ENCODE results near the gene LYST.
"Not testable (repeated sequence)": the region's sequence is repeated elsewhere in the genome, so short reads cannot be mapped to it uniquely, and the experiment has no call there.

The LYST gene

DNA sequence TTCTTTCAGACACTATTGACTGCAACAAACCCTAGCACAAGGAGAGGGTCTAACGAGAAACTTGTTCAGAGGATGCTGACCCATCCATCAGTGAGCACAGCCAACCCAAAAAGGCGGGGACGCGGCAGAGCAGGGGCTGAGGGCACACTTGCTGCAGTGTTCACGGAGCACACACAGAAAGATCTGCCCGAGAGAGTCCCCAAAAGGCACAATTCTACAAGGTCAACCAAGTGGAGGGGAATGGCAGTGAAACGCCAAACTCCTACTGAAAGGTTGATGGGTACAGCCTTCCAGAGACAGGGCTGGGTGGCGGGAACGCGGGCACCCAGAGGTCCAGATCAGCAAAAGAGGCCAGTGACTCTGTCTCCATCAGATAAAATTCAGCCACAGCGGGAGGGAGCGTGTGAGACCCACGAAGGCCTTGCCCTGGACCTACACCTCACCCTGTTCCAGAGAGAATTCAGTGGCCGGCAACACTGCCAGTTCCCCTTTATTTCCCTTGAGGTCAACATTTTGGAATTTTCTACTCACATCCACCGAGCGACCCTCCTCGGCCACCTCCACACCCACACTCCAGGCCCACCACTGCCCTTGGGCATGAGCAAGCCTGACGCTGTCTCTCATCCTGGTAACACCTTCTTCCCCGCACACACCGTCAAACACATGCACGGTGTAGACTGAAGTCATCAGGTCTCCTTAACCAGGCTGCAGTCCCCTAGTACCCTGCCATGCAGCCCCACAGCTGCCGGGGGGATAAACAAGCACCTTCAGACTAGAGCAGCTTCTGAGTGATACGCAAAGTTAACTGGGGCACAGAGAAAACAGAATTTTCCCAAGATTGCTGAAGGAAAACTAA is 222.6 kb downstream of the LYST start:
- Histone ChIP-seq H3K36me3 (ENCODE audit: insufficient read depth, low read length) (no peaks in the 10 kb centered on the region), H3K4me3 (no peak overlapping the region), H3K27ac (no peak overlapping the region), H3K9ac (ENCODE audit: insufficient read length) (no peak overlapping the region), H3K9me3 (ENCODE audit: low read depth, low read length) (no peaks in the 10 kb centered on the region)
- TF ChIP-seq EZH2 (IDR thresholded peaks at IDR 0.05) (no peak), FOXP2 (optimal IDR thresholded peaks at IDR 0.05; ENCODE audit: control extremely low read depth, extremely low read length, insufficient read depth) (no peak), POLR2AphosphoS5 (IDR thresholded peaks at IDR 0.05; ENCODE audit: borderline replicate concordance, low read depth, low read length) (no peak)
- DNase-seq (ENCODE audit: low read depth, low spot score): no peak

DNA sequence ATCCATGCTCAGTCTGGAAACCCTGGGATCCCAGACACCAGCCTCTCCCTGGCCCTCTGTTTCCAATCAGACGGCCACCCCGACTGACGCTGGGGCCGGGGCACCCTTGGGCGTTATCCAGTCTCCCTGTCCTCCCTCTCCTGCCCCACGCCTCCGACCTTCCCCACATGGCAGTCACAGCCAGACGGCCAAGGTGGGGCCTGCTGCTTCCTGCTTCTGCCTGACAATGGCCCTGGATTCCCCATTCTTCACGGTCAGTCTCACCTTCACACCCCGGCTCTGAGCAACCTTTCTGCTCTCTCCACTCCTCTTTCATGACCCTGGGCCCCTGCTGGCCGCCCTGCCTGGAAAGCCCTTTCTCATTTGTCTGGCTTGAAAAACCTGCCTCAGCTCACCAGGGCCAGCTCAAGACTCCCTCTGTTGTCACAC is 223.7 kb downstream of the LYST start:
- no peak overlapping the region for H3K27ac ChIP-seq
- DNase-seq (ENCODE audit: low read depth, low spot score): no peak

DNA sequence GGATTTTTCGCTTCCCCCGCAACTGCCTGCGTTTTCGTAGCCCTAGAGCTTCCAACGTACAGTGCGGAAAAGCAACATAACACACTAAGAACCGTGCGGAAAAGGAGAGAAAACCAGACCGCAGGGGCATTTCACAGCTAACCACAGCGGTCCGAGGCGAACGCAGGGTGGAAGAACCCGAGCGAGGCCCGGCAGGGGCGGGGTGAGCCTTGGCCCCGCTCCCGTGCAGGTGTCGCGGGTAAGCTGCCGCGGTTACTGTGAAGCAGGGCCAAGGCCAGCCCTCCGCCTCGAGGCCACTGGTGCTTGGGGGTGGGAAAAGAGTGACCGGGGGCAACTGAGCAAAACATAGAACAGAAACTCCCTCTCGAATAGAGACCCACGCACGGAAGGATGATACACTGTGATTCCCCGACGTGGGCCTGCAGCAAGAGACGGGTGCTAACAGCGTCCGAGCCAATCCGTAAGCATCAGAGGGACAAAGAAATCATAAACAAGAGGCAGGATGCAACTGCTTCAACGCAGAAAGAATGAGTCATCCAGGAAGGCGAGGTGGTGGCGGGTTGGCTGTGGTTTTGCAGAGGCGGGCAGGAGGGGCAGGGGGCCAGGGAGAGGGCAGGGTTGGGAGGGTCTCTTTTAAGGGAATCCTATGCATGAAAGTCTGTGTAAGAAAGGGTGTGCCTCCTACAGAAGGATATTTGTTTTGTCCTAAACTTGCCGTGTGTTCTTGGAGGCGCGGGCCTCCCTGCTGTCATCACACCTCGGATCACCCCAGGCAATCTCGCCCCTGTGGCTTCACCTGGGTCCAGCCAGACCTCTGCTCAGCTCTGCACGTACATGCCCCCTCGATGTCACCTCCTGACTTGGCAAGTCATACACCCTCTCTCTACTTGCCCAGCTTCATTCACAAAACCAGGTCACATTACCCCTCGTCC is 224.4 kb downstream of the LYST start:
- no peak for DNase-seq (ENCODE audit: low read depth, low spot score)
- Histone ChIP-seq H3K36me3 (ENCODE audit: insufficient read depth, low read length) (no peaks in the 10 kb centered on the region), H3K27ac (no peak overlapping the region), H3K9ac (ENCODE audit: insufficient read length) (no peak overlapping the region), H3K4me3 (no peak overlapping the region), H3K9me3 (ENCODE audit: low read depth, low read length) (no peaks in the 10 kb centered on the region)
- TF ChIP-seq FOXP2 (optimal IDR thresholded peaks at IDR 0.05; ENCODE audit: control extremely low read depth, extremely low read length, insufficient read depth) (no peak), EZH2 (IDR thresholded peaks at IDR 0.05) (no peak), POLR2AphosphoS5 (IDR thresholded peaks at IDR 0.05; ENCODE audit: borderline replicate concordance, low read depth, low read length) (no peak)

More for the DNA sequence above, 223.7 kb downstream of the LYST start:
- no peak overlapping the region for H3K9ac ChIP-seq (ENCODE audit: insufficient read length)
- TF ChIP-seq EZH2 (IDR thresholded peaks at IDR 0.05): no peak
- TF ChIP-seq POLR2AphosphoS5 (IDR thresholded peaks at IDR 0.05; ENCODE audit: borderline replicate concordance, low read depth, low read length): no peak
- no peak for TF ChIP-seq FOXP2 (optimal IDR thresholded peaks at IDR 0.05; ENCODE audit: control extremely low read depth, extremely low read length, insufficient read depth)
- H3K36me3 ChIP-seq (ENCODE audit: insufficient read depth, low read length): no peaks in the 10 kb centered on the region
- no peak overlapping the region for H3K4me3 ChIP-seq
- H3K9me3 ChIP-seq (ENCODE audit: low read depth, low read length): no peaks in the 10 kb centered on the region

DNA sequence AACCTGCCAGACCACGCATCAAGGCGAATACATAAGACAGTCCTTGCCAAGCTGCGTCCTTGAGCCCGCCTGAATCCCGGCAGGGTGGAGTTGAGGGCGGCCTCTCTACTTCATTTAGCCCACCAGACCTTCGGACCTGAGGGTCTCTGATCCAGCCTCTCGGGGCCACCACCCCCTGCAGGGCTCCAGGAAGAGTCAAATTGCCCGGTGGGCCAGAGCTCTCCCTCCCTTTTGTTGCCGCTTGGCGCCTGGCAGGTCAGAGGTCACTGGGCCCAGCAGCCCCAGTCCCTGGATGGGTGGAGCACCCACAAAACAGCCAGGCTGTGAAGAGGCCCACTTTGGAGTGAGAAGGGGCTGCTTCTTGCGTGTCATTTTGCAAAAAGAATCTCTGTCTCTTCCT is 226.1 kb downstream of the LYST start:
- no peak overlapping the region for H3K4me3 ChIP-seq
- no peaks in the 10 kb centered on the region for H3K36me3 ChIP-seq (ENCODE audit: insufficient read depth, low read length)
- H3K9ac ChIP-seq (ENCODE audit: insufficient read length): no peak overlapping the region
- no peak overlapping the region for H3K27ac ChIP-seq
- H3K9me3 ChIP-seq (ENCODE audit: low read depth, low read length): no peaks in the 10 kb centered on the region
- DNase-seq (ENCODE audit: low read depth, low spot score): no peak
- TF ChIP-seq POLR2AphosphoS5 (IDR thresholded peaks at IDR 0.05; ENCODE audit: borderline replicate concordance, low read depth, low read length) (no peak), FOXP2 (optimal IDR thresholded peaks at IDR 0.05; ENCODE audit: control extremely low read depth, extremely low read length, insufficient read depth) (no peak), EZH2 (IDR thresholded peaks at IDR 0.05) (no peak)

DNA sequence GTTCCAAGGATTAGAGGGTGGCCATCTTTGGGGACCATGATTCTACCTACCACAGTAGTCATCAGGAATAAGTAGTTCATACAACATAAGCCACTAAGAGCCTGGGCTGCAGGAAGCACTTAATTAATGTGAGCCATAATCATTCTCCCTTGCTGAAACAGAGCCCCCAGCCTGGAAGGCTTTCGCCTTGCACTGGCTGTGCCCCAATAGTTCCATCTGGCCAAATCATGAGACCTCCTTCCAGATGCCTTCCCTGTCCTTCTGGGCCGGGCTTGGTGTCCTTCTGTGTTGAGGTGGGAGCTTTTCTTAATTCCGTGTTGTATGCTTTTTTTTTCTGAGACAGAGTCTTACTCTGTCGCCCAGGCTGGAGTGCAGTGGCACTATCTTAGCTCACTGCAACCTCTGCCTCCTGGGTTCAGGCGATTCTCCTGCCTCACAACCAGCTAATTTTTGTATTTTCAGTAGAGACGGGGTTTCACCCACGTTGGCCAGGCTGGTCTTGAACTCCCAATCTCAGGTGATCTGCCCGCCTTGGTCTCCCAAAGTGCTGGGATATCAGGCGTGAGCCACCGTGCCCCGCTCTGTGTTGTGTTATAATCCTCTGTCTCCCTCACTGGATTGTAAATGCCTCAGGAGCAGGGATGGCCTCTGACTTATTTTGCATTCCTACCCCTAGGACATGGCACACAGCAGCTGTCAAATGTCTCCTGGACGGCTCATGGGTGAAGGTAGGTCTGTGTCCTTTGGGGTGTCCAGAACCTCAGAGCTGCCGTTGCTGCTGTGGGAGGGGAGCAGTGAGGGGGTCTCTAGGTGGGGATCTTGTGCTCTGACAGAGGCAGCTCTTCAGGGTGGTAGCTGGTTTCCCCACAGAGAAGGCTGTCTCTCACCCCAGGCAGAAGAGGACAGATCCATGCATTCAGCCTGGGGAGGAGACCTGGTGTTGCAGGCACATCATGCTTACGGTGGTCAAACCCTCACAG is 227.2 kb downstream of the LYST start:
- Histone ChIP-seq H3K9me3 (ENCODE audit: low read depth, low read length) (no peaks in the 10 kb centered on the region), H3K9ac (ENCODE audit: insufficient read length) (no peak overlapping the region), H3K36me3 (ENCODE audit: insufficient read depth, low read length) (no peaks in the 10 kb centered on the region), H3K27ac (no peak overlapping the region), H3K4me3 (no peak overlapping the region)
- TF ChIP-seq POLR2AphosphoS5 (IDR thresholded peaks at IDR 0.05; ENCODE audit: borderline replicate concordance, low read depth, low read length) (no peak), EZH2 (IDR thresholded peaks at IDR 0.05) (no peak), FOXP2 (optimal IDR thresholded peaks at IDR 0.05; ENCODE audit: control extremely low read depth, extremely low read length, insufficient read depth) (no peak)
- no peak for DNase-seq (ENCODE audit: low read depth, low spot score)

DNA sequence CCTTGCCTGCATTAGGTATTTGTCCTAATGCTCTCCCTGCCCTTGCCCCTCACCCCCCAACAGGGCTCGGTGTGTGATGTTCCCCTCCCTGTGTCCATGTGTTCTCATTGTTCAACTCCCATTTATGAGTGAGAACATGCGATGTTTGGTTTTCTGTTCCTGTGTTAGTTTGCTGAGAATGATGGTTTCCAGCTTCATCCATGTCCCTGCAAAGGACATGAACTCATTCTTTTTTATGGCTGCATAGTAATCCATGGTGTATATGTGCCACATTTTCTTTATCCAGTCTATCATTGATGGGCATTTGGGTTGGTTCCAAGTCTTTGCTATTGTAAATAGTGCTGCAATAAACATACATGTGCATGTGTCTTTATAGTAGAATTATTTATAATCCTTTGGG is 228.1 kb downstream of the LYST start:
- not testable (repeated sequence) for H3K36me3 ChIP-seq (ENCODE audit: insufficient read depth, low read length); DNase-seq (ENCODE audit: low read depth, low spot score); H3K9ac ChIP-seq (ENCODE audit: insufficient read length); H3K4me3 ChIP-seq; H3K27ac ChIP-seq; H3K9me3 ChIP-seq (ENCODE audit: low read depth, low read length)

DNA sequence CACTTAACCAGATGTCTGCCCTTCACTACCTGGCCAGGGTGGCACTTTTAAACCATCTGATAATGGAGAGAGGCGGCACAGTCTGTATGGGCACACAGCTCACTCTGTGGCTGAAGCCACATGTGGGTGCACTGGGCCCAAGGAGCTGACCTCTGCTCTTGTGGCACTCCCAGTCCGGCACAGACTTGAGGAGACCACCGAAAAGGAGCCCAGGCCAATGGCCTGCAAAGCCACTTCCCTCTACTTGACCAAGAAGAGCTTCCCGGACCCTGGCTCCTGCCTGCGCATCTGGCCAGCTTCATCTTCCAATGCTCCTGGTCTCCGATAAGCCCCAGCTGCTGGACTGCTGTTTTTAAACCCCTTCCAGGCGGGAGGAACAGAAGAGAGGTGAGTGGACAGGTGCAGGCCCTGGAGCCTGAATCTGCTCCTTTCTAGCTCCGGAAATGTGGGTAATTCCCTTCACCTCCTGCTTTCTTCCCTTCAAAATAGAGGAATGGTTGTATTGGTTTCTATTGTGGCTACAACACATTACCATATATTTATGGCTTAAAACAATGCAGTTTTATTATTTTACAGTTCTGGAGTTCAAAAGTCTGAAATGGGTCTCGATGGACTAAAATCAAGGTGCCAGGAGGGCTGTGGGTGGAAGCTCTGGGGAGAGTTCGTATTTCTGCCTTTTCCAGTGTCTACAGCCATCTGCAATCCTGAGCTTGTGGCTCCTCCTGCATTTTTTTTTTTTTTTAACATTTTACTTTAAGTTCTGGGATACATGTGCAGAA is 228.8 kb downstream of the LYST start:
- TF ChIP-seq POLR2AphosphoS5 (IDR thresholded peaks at IDR 0.05; ENCODE audit: borderline replicate concordance, low read depth, low read length) (no peak), EZH2 (IDR thresholded peaks at IDR 0.05) (no peak), FOXP2 (optimal IDR thresholded peaks at IDR 0.05; ENCODE audit: control extremely low read depth, extremely low read length, insufficient read depth) (no peak)
- H3K9me3 ChIP-seq (ENCODE audit: low read depth, low read length): no peaks in the 10 kb centered on the region
- no peak overlapping the region for H3K9ac ChIP-seq (ENCODE audit: insufficient read length)
- no peak overlapping the region for H3K27ac ChIP-seq
- DNase-seq (ENCODE audit: low read depth, low spot score): no peak
- no peak overlapping the region for H3K4me3 ChIP-seq
- H3K36me3 ChIP-seq (ENCODE audit: insufficient read depth, low read length): no peaks in the 10 kb centered on the region

Measured in SK-N-MC (cell line).